GM21515 (cell line): Measurements from ENCODE around the gene SLC12A7.

ENCODE experiments used
- ATAC-seq: cut with Tn5 transposase; IDR thresholded peaks from one replicate; pipeline ENCODE4 v1.9.1; 2021; ENCODE audit not compliant: unreplicated experiment

The SLC12A7 gene

DNA sequence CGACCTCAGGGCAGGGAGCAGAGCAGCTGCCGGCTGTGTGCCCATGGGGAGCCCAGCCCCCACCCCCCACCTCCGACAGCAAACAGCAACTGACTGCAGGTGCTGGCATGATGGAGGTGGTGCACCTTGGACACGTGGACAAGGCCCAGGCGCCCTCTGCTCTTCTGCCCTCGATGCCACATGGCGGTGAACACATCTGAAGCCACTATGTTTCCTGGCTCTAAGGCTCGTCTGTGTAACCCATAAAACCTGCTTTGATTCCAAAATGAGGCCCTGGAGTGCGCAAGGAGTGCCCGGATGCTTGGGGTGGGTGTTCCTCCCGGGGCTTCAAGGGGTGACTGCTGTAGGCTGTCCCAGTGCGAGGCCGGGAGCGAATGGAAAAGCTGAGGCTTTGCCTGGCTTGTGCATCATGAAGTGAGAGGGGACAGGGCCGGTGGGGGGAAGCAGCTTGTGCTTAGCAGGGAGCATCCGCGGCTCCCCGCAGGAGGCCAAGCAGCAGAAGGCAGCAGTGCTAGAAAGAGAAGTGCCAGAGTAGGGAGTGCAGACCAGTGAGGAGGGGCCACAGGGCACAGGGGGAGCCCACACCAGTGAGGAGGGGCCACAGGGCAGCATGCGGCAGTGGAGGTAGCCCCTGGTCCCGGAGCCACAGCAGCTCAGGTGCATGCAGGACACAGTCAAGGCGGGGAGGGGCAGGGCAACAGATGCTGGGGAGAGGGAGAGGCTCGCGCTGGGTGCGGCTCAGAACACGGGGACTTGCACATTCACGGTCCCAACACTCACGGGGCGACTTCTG lies 73.2 kb downstream of the SLC12A7 start:
- ATAC-seq, result no peak

DNA sequence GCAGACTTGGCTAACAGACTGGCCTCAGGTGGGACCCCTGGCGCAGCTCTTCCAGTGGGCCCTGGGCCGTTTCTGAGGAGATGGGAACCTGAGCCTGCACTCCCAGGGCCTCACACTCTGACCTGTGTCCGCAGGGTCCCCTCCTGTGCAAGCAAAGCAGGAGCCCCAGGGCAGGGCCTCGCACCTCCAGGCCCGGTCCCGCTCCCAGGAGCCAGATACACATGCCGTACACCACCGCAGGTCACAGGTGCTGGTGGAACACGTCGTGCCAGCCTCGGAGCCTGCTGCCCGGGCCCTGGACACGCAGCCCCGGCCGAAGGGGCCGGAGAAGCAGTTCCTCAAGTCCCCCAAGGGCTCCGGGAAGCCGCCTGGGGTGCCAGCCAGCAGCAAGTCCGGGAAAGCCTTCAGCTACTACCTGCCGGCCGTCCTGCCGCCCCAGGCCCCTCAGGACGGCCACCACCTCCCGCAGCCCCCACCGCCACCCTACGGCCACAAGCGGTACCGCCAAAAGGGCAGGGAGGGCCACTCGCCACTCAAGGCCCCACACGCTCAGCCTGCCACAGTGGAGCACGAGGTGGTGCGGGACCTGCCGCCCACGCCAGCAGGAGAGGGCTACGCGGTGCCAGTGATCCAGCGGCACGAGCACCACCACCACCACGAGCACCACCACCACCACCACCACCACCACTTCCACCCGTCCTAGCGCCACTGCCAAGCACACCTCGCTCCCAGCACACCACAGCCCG lies 74.0 kb downstream of the SLC12A7 start:
- no peak for ATAC-seq

DNA sequence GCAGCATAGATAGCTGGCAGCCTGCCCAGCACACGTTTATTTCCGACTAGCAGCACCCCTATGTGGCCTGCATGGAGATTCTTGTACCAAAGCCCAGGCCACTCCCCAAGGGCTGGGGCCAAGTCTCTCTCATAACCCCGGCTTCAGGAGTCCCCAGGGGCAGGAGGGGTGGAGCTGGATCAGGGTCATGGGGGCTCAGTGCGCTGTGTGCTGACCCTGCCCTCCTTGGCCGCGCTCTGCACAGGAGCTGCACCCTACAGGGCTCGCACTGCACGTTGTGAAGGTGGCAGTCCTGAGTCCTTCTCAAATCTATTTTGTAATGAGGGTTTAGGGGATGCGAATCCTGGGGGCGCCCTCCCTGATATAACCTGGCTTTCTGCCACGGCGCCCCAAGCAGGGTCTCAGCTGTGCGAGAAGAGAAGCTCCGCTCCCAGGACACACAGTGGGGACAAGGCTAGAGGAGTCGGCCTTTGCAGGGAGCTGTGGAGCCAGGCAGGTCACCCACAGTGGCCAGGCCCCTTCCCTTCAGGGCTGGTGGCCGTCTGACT lies 74.7 kb downstream of the SLC12A7 start:
- no peak for ATAC-seq

DNA sequence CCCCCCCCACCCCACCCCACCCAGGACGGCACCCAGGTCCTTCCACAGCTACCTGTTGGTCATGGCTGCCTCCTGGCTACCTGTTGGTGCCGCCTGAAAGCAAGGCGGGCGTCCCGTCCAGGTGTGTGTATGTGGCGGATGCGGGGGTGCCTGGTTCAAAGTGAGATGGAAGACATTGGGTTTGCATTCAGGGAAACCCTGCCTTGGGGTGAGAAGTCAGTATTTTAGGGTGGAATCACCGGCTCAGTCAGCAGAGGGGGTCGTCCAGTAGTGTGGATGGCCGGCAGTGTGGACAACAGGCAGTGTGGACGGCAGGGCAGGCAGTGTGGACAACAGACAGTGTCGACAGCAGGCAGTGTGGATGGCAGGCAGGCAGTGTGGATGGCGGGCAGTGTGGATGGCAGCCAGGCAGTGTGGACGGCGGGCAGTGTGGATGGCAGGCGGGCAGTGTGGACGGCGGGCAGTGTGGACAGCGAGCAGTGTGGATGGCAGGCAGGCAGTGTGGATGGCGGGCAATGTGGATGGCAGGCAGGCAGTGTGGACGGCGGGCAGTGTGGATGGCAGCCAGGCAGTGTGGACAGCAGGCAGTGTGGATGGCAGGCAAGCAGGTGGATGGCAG lies 75.2 kb downstream of the SLC12A7 start:
- no peak for ATAC-seq

DNA sequence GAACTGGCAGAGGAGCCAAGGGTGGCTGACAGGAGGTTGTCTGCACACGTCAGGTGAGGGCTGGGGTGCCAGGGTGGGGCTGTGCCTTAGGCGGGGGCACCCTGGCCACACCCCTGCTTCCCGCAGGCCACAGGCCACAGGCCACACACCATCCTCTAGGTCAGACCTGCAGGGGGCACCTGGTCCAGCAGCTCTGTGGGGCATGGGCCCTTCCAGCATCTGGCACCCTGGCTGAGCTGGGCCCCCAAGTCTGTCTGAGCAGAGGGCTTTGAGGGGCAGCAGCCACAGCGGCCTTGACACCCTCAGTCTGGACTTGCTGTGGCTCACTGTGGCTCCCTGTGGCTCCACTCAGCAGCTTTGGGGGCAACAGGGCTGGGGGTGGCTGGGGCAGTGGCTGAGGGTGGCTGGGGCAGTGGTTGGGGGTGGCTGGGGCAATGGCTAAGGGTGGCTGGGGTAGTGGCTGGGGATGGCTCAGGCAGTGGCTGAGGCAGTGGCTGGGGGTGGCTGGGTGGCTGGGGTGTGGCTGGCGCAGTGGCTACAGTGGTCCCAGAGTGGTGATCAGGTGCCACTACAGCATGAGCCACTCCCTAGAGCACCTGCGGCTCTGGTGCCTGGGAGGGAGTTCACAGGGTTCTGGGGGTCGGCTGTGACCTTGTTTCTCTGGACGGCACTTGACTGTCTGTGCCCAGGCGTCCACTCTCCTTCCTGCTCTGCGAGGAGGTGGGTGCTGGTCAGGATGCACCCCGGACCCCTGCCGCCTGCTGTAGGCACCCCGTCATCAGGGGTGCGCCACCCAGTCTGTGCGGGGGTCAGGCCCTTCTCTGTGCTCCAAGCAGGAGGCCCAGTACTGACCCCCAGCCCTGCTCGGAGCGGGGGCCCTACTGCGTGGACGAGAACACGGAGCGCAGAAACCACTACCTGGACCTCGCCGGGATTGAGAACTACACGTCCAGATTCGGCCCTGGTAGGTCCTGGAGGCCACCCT lies 76.2 kb downstream of the SLC12A7 start:
- no peak for ATAC-seq

DNA sequence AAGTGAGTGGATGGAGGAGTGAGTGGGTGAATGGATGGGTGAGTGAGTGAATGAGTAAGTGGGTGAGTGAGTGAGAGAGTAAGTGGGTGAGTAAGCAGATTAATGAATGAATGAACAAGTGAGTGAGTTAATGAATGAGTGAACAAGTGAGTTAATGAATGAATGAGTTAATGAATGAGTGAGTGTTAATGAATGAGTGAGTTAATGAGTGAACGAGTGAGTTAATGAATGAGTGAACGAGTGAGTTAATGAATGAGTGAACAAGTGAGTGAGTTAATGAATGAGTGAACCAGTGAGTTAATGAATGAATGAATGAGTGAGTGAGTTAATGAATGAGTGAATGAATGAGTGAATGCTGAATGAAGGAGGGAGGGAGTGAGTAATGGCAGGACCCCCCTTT lies 76.9 kb downstream of the SLC12A7 start:
- no peak for ATAC-seq

DNA sequence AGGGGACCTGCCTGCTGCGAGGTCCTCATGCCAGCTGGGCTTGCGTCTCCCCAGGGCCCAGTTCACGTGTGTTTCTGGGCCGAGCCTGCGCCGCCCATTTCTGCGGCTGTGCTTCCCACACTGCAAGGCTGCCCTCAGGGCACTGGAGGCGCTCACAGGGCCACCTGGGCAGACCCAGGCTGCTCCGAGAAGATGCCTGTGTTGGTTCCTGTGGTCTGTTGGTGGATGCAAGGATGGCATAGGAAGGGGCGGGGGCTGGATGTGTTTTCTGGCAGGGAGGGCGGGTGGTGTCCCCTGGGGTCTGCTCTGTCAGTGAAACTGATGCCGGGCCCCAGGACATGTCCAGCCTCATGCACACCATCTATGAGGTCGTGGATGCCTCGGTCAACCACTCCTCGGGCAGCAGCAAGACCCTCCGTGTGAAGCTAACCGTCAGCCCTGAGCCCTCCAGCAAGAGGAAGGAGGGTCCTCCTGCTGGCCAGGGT lies 77.4 kb downstream of the SLC12A7 start:
- ATAC-seq, result no peak

DNA sequence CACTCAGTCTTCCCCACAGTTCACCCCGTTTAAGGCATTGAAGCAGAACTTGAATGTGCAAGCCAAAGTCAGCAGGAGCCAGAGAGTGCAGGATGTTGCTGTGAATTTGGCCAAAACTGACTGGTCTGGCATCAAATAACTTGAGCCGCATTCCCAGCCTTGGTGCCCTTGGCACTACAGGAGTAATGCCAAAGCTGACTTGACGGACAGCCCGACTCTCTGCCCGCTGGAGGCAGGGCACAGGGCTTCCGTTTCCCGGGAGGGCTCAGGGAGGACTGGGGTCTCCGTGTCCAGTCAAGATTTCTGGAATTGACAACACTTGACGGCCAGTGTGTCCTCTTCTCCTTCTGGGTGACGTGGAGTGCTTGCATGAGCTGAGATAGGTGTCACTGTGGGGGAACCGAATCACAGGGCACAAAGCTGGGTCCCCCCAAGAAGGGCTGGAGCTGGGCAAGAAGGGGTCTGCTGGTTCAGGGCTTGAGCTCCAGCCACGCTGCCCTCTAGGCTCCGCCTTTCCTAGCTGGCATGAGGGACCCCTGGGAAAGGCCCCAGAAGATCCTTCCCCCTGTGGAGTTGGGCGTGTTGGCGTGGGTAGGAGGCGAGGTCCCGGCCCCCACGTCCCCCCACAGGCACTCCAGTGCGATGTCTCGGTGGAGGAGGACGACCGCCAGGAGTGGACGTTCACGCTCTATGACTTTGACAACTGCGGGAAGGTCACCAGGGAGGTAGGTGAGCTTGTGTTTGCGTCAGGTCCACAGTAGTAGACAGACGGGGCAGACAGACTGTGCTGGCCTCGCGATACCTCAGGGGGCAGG lies 78.0 kb downstream of the SLC12A7 start:
- no peak for ATAC-seq

DNA sequence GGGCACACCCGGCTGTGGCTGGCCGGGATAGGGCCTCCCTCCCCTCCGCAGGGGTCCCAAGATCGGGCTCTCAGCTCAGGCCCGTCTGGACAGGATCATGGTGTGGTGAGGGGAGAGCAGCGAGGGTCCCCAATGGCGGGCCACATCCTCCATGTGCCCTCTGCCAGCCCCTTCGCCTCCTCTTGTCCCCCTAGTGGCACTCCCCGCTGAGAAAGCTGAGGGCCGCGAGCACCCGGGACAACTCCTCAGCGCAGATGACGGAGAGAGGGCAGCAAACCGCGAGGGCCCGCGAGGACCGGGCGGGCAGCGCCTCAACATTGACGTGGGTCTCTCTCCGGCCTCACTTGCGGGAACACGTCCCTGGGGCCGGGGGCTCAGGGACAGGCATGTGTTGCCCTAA lies 78.7 kb downstream of the SLC12A7 start:
- no peak for ATAC-seq

DNA sequence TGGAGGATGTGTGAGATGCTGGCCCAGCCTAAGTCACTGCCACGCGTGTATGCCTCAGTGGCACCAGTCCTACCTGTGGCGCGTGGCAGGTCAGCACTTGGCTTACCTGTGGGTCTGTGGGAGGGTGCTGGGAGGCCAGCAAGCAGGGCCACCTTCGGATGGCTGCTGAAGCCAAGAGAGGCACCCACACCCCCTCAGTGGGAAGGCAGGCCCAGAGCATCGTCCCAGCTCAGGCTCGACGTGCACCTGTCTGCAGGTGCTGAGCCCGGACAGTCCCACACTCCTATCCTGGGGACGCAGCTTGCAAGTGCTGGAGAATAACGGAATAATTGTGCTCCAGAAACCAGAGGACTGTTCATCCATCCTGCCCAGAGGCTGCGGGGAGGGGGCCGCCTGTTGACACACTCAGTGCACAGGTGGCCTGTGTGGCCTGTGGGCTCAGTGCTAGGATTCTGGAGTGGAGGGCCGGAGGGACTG lies 79.3 kb downstream of the SLC12A7 start:
- no peak for ATAC-seq

DNA sequence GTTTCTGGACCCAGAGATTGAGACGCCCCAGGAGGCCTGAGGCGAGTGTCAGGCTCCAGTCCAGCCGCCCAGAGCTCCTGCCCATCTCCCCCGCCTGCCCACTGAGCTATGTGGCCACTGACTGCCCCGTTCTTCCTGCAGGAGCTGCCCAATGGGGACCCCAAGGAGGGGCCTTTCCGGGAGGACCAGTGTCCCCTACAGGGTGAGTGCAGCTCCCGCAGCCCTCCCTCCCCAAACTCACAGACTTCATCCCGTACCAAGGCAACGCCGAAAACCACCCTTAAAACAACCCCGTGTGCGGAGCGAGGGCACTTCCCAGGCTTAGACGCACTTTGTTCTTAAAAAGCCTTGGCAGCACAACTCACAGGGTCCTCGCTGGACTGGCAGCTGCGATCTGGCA lies 79.9 kb downstream of the SLC12A7 start:
- ATAC-seq, result no peak

DNA sequence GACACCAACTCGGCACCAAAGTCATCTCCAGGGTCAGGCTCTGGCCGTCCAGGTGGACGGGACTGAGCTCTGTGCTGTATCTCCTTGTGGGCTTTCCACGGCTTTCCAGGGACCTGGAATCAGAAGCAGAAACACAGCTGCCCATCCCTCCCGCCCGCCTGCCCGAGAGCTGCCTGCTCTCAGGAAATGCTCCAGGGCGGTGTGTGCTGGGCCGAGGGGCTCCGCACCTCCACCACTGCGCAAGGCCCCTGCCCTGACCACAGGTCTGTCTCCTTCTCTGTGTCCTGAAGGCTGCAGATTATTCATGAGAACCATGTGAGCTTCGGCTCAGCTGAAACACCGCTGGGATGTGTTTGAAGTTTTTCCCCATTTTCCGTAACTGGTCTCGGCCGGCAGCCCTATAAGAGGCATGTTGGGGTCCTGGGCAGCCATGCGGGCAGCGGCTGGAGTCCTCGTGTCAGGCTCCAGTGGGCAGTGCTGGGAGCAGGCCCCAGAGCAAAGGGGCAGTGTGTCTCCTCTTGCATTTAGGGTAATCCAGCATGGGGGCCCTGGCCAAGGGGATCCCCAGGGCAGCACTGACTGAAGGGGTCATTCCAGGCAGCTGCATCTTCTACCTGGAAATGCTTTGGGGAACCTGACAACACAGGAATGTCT lies 80.4 kb downstream of the SLC12A7 start:
- no peak for ATAC-seq

DNA sequence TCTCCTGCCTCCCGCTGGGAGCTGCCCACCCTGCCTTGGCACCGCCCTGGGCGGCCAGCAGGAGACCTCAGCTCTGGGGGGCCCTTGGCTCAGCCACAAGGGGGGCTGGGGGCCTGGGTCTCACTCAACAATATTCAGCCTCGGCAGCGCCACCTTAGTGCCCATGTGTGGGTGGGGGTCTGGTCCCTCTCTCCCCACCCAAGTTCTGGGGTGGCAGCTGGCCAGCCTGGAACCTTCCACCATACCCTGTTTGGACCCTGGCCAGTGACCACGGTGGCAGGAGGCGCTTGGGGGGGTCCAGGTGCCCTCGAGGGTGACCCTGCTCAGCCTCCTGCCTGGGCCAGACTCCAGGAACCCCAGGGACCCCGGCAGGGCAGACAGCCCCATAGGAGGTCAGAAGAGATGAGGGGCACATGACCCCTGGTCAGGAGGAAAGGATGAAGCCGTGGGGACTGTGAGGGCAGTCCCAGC lies 81.0 kb downstream of the SLC12A7 start:
- no peak for ATAC-seq

DNA sequence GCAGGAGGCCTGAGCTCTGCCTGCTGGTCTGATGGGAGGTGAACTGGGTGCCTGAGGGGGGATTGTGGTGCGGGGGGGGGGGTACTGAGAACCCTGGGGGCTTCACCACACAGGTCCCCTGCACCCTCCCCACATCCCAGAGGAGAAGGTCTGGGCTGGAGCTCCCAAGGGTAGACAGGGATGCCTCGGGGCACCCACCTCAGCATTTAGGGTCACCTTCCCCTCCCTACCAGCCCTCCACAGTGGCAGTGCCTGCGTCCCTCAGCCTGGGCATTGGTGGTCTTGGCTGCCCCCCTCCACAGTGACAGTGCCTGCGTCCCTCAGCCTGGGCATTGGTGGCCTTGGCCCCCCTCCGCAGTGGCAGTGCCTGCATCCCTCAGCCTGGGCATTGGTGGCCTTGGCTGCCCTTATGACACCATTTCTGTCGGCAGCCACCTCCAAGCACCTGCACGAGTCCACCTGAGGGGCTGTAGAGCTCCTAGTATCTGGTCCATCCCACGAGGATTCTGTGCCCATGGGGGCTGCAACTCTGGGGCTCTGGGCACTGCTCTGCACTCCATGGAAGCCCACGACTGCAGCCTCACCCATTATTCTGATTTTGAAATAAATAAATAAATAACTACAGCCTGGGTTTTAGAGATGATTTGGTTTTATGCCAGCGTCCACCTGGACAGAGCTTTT lies 81.8 kb downstream of the SLC12A7 start:
- ATAC-seq, result no peak

DNA sequence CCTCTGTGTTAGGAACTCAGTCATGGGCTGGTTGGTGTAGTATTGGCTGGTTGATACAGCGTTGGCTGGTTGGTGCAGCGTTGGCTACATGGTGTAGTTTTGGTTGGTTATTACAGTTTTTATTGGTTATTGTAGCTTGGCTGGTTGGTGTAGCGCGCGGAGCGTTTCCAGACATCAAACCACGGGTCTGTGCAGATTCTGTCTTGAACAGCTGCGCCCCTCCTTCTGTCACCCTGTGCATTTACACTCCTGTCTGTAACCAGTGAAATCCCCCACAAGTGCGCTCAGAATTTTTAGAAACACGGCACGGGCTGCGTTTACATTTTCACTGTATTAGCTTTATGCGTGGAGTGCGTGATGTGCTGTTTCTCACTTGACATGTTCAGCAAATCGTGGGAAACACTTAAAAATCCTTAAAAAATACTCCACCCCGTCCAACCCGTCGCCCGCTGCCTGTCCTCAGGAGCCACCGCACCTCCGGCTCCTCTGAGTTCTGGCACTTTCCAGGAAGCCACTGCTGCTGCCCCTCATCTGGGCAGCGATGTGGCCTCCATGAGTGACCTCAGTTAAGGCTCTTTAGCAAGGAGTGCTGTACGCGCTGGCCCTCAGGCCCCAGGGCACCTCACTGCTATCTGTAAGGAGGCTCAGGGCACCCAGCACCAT lies 82.5 kb downstream of the SLC12A7 start:
- no peak for ATAC-seq

DNA sequence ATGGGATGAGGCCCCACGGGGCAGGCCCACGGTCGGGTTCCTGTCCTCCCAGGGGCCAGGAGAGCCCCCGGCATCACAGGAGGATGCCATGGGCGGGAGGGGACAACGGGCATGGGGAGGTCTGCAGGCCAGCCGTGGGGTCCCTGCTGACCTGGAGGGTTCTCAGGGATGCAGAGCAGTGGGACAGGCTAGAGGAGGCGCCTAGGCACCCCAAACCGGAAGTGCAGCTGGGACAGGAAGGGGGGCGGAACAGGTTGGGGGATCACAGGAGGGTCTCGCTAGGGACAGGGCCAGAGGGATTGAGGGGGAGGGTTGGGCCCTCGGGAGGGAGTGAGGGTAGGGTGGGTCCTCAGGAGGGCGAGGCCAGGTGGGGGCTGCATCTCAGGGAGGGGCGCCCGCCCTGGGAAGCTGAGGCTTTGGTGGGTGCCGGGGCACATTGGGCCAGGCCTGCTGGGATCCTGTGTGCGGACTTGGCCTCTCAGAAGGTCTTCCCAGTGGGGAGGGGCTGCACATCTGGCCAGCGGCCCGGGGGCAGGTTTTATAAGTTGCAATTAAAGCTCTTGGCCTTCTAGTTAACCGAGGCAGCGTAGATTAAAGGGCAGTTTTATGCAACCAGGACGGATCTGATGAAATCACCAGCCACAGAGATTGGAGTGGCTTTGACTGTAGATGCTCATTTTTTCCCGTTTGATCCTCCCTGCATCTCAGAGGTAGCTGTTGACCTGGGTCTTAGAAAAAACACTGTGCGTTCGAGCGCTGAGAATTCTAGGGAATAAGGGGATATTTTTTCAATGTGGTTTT lies 83.2 kb downstream of the SLC12A7 start:
- ATAC-seq, result no peak
